Parathyroid adenoma (tissue), 2 donors: ENCODE measurements around the gene NOTUM.

Source experiments
- H2AFZ ChIP-seq: fragments of 300-600 bp; sonication (generic); one replicate; pipeline ENCODE4 v1.7.0; 2017; ENCODE audit warnings: antibody characterized with exemption, mild to moderate bottlenecking
- H3K27ac ChIP-seq: fragments of 300-600 bp; sonication (generic); one replicate; pipeline ENCODE4 v1.7.0; 2017
- H3K27me3 ChIP-seq: fragments of 300-600 bp; sonication (generic); one replicate; pipeline ENCODE4 v1.7.0; 2017; ENCODE audit warnings: low read length; ENCODE audit not compliant: control insufficient read depth, insufficient read depth
- H3K36me3 ChIP-seq: fragments of 300-600 bp; sonication (generic); one replicate; pipeline ENCODE4 v1.7.0; 2017; ENCODE audit warnings: low read length; ENCODE audit not compliant: control insufficient read depth, insufficient read depth
- H3K4me1 ChIP-seq: fragments of 300-600 bp; sonication (generic); one replicate; pipeline ENCODE4 v1.7.0; 2017; ENCODE audit warnings: control low read depth
- H3K4me2 ChIP-seq: fragments of 300-600 bp; sonication (generic); one replicate; pipeline ENCODE4 v1.7.0; 2017; ENCODE audit warnings: low read length
- H3K4me3 ChIP-seq: fragments of 300-600 bp; sonication (generic); one replicate; pipeline ENCODE4 v1.7.0; 2017; ENCODE audit warnings: low read depth, low read length
- H3K79me2 ChIP-seq: fragments of 300-600 bp; sonication (generic); one replicate; pipeline ENCODE4 v1.7.0; 2017; ENCODE audit warnings: control low read depth
- H3K9ac ChIP-seq: fragments of 300-600 bp; sonication (generic); one replicate; pipeline ENCODE4 v1.7.0; 2017; ENCODE audit warnings: mild to moderate bottlenecking
- H3K9me3 ChIP-seq: fragments of 300-600 bp; sonication (generic); one replicate; pipeline ENCODE4 v1.7.0; 2017; ENCODE audit warnings: low read length; ENCODE audit not compliant: control insufficient read depth
- TF ChIP-seq, protein P1 (sequence below): fragments of 300-600 bp; sonication (generic); IDR thresholded peaks from one replicate; pipeline ENCODE4 v1.7.0; 2017; ENCODE audit warnings: antibody characterized with exemption, mild to moderate bottlenecking
- donor health status: primary hyperparathyroidism.

NOTUM gene

DNA sequence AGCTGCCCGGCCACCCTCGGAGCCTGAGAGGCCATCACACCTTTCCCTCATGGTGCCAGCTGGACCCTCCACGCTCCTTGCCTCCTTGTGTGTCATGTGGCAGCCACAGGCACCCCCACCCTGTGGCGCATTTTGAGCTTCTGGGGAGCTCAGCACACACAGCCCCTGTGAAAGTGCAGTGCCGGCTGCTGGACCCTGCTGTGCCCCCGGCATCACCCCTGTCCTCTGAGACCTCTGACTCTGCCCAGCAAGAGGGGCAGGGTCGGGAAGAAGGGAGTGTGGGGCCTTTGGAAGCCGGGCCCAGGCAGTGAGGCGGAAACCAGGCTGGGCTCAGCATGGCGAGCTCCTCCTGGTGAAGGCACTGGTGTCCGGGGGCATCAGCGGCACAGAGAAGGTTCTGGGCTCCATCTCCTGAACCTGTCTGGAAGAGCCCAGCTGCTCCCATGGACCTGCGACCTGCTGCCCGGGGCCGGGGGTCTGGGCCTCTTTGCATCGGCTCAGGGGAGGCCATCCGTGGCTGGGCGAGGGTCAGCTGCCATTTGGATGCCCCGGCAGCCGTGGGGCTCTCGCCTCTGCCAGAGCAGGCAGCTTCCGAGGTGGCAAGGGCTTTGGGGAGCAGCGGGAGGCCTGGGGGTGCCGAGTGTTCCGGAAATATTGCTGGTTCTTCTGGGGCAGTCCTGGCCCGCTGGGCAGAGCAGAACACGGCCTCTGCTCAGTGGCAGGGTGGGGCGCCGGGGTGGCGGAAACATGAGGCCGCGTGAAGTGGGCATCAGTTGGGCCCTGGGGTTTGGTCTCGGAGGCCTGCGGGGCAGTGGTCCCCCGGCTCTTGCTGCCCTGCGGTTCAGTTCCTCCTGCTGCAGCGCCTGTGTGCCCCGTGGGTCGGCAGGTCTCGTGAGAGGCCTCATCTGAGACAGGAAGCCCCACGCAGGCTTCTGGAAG, 43.8 kb upstream of the NOTUM start:
- H3K9ac ChIP-seq, result no peak overlapping the region
- H3K36me3 ChIP-seq, result no peaks in the 10 kb centered on the region
- H3K4me3 ChIP-seq, result no peak overlapping the region
- H3K27ac ChIP-seq, result no peak overlapping the region
- H3K4me2 ChIP-seq, result no peak overlapping the region
- no peaks in the 10 kb centered on the region for H3K79me2 ChIP-seq
- no peaks in the 10 kb centered on the region for H3K9me3 ChIP-seq
- H2AFZ ChIP-seq, result no peak overlapping the region
- no peaks in the 10 kb centered on the region for H3K4me1 ChIP-seq
- TF ChIP-seq, protein P1, sequence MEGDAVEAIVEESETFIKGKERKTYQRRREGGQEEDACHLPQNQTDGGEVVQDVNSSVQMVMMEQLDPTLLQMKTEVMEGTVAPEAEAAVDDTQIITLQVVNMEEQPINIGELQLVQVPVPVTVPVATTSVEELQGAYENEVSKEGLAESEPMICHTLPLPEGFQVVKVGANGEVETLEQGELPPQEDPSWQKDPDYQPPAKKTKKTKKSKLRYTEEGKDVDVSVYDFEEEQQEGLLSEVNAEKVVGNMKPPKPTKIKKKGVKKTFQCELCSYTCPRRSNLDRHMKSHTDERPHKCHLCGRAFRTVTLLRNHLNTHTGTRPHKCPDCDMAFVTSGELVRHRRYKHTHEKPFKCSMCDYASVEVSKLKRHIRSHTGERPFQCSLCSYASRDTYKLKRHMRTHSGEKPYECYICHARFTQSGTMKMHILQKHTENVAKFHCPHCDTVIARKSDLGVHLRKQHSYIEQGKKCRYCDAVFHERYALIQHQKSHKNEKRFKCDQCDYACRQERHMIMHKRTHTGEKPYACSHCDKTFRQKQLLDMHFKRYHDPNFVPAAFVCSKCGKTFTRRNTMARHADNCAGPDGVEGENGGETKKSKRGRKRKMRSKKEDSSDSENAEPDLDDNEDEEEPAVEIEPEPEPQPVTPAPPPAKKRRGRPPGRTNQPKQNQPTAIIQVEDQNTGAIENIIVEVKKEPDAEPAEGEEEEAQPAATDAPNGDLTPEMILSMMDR, result no peak
- no peaks in the 10 kb centered on the region for H3K27me3 ChIP-seq

DNA sequence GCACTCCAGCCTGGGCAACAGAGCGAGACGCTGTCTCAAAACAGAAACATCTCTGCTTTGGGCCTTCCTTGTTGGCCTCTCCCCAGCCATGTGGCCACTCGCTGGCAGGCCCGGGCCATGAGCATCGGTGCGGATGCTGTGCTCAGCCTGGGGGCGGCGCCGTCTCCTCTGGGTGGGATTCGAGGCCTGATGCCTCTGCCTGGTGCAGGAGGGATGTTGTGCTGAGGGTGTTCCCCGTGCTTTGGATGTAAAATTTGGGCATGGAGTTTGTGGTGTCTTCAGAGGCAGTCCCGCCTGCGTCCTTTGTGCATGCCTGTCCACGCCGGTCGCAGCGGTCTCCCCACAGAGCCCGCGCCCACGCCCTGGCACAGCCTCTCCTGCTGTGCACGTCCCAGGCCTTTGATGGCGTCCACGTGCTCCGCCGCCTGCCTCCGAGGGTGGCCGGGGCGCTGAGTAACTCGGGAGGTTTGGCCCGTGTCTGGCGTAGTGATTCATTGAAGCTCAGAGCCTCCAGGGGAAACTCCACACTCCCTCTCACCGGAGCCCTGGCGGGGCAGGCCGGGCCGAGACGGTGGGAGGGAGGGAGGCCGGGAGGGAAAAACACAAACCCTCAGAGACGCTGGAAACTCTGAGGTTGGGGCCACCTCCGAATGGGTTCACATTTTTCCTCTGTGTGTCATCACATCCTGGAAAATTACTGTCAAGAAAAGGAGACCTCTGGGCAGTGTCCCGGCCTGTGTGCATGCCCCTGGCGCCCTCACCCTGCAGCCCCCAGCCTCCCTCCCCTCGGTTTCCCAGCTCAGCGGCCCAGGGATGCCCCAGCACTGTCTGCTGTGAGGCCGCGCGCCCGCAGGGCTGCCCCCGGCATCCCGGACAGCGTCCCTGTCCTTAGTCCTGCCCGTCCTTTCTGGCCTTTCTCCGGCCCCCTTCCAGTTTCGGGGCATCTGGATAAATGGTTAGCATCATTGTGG, 42.7 kb upstream of the NOTUM start:
- H2AFZ ChIP-seq, result no peak overlapping the region
- H3K9ac ChIP-seq, result no peak overlapping the region
- H3K4me2 ChIP-seq, result no peak overlapping the region
- TF ChIP-seq, protein P1, result no peak
- H3K27me3 ChIP-seq, result no peaks in the 10 kb centered on the region
- H3K79me2 ChIP-seq, result peaks cover 3% of the 10 kb centered on the region
- H3K4me3 ChIP-seq, result no peak overlapping the region
- H3K9me3 ChIP-seq, result no peaks in the 10 kb centered on the region
- H3K27ac ChIP-seq, result no peak overlapping the region
- H3K36me3 ChIP-seq, result no peaks in the 10 kb centered on the region
- no peaks in the 10 kb centered on the region for H3K4me1 ChIP-seq

DNA sequence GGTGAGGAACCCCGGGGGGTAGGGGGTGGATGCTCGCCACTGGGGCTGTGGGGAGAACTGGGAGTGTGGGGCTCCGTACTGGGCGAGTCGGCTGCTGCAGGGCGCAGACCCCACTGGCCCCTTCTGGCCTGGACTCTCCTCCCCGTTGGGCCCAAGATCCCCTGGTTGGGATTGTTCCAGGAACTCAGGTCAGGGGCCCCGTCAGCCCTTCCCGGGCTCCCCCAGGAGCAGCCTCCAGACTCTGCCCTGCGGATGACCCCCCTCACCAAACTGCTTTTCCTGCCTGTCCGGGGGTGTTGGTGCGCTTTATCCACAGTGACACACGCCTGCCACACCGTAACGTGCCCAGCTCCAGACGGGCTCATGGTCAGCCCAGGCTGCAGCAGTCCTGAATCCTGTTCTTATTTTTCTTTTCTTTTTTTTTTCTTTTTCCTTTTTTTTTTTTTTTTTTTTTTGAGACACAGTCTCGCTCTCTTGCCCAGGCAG, 40.6 kb upstream of the NOTUM start:
- Histone ChIP-seq H3K4me1 (no peaks in the 10 kb centered on the region), H3K36me3 (no peaks in the 10 kb centered on the region), H3K27ac (no peak overlapping the region), H2AFZ (no peak overlapping the region), H3K27me3 (no peaks in the 10 kb centered on the region), H3K79me2 (peaks cover 5% of the 10 kb centered on the region), H3K9ac (no peak overlapping the region), H3K9me3 (no peaks in the 10 kb centered on the region), H3K4me3 (no peak overlapping the region), H3K4me2 (no peak overlapping the region)
- TF ChIP-seq, protein P1, result no peak

DNA sequence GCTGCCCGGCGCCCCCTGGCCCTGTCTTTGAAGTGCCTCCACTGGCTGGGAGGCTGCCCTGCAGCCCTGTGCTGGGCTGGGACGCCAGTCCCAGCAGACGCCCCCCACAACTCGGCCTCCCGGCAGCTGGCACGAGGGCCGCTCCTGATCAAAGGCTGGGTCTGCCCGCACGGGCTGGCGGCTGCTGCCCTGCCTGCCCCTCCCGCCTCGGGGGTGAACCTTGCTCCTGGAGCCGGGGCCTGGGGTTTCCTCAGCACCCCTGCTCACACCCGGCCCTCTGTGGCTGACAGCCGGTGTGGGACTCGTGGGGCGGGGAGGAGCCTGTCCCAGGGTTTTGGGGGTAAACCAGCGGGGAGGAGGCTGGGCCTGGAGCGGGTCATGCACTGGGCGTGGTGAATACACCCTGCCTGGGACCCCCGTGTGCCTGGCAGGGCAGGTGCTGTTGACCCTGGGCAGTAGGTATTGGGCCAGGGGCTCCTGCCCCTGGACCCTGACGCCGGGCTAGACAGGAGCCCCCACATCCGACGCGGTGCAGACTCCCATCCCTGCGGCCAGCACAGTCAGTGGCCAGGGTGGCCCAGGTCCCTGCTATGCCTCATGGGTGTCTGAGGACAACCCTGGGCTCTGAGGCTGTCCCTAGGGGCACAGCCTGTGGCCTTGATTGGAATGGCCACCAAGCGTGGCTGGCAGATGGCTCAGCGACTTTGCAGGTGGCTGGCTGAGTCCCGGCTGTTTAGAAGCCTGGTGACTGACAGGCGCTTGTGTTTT, 40.0 kb upstream of the NOTUM start:
- TF ChIP-seq, protein P1, result no peak
- H3K36me3 ChIP-seq, result no peaks in the 10 kb centered on the region
- H3K9me3 ChIP-seq, result no peaks in the 10 kb centered on the region
- no peak overlapping the region for H3K27ac ChIP-seq
- H3K9ac ChIP-seq, result no peak overlapping the region
- no peak overlapping the region for H3K4me3 ChIP-seq
- H3K79me2 ChIP-seq, result peaks cover 7% of the 10 kb centered on the region
- H3K4me1 ChIP-seq, result no peaks in the 10 kb centered on the region
- H3K27me3 ChIP-seq, result no peaks in the 10 kb centered on the region
- no peak overlapping the region for H2AFZ ChIP-seq
- no peak overlapping the region for H3K4me2 ChIP-seq
